ENCODE data around the gene PKP1.

DNA sequence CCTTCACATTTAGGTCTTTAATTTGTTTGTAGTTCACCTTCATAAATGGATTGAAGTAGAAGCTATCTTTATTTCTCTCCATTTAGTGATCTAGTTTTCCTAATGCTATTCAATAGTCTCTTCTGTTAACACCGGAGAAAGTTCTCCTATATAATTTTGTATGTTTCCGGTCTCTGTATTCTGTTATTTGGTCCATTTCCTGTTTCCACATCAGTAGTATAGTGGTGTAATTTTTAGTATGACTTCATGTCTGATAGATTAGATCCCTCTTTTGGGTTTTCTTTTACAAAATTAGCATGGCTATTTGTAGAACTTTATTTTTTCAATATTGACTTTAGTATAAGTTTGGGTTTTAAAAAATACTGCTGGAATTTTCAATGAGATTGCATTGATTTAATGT lies 41.6 kb upstream of the PKP1 start:
- TF ChIP-seq, protein P1, sequence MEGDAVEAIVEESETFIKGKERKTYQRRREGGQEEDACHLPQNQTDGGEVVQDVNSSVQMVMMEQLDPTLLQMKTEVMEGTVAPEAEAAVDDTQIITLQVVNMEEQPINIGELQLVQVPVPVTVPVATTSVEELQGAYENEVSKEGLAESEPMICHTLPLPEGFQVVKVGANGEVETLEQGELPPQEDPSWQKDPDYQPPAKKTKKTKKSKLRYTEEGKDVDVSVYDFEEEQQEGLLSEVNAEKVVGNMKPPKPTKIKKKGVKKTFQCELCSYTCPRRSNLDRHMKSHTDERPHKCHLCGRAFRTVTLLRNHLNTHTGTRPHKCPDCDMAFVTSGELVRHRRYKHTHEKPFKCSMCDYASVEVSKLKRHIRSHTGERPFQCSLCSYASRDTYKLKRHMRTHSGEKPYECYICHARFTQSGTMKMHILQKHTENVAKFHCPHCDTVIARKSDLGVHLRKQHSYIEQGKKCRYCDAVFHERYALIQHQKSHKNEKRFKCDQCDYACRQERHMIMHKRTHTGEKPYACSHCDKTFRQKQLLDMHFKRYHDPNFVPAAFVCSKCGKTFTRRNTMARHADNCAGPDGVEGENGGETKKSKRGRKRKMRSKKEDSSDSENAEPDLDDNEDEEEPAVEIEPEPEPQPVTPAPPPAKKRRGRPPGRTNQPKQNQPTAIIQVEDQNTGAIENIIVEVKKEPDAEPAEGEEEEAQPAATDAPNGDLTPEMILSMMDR (conservative IDR thresholded peaks at IDR 0.05) = no peak
- TF ChIP-seq EZH2 (IDR thresholded peaks at IDR 0.05; ENCODE audit: low read depth) = no peak
